SU-DHL-6 (cell line): ENCODE data around the gene C9orf78.

Experiments used
- H2AFZ ChIP-seq: fragments of 200-600 bp; sonication (generic); 2 replicates; pipeline ENCODE4 v1.6.1; 2014; ENCODE audit warnings: low read depth, mild to moderate bottlenecking, moderate library complexity, mixed read lengths, antibody characterized with exemption, low read length; ENCODE audit not compliant: severe bottlenecking
- H3F3A ChIP-seq: fragments of 200-600 bp; shearing (Covaris generic); 2 replicates; pipeline ENCODE4 v1.6.0; 2016; ENCODE audit warnings: antibody characterized with exemption, mild to moderate bottlenecking; ENCODE audit not compliant: insufficient read depth
- H3K27ac ChIP-seq: fragments of 200-600 bp; sonication (generic); 2 replicates; pipeline ENCODE4 v1.5.1; 2016; ENCODE audit warnings: low read depth, mild to moderate bottlenecking, low read length, moderate library complexity, mixed read lengths
- H3K27me3 ChIP-seq: fragments of 200-600 bp; sonication (generic), shearing (Covaris generic); 2 replicates; pipeline ENCODE4 v1.6.0; 2014; ENCODE audit warnings: mild to moderate bottlenecking, low read length
- H3K36me3 ChIP-seq: fragments of 200-600 bp; sonication (generic); 2 replicates; pipeline ENCODE4 v1.6.1; 2014; ENCODE audit warnings: mild to moderate bottlenecking, low read length, mixed read lengths
- H3K4me2 ChIP-seq: fragments of 300-600, 200-600 bp; shearing (Covaris generic), sonication (generic); 2 replicates; pipeline ENCODE4 v1.6.0; 2014; ENCODE audit warnings: low read length, low read depth, mild to moderate bottlenecking; ENCODE audit not compliant: poor library complexity, severe bottlenecking
- H3K4me3 ChIP-seq: fragments of 200-600 bp; sonication (generic); 2 replicates; pipeline ENCODE4 v1.5.1; 2014; ENCODE audit warnings: antibody characterized with exemption, low read length, mild to moderate bottlenecking, mixed read lengths; ENCODE audit not compliant: insufficient read depth, poor library complexity, severe bottlenecking
- H3K79me2 ChIP-seq: fragments of 200-600 bp; sonication (generic); 2 replicates; pipeline ENCODE4 v1.6.1; 2014; ENCODE audit warnings: mild to moderate bottlenecking, low read length, moderate library complexity; ENCODE audit not compliant: insufficient read depth
- H3K9ac ChIP-seq: fragments of 200-600 bp; sonication (generic); 2 replicates; pipeline ENCODE4 v1.7.0; 2014; ENCODE audit warnings: mild to moderate bottlenecking, low read length
- H3K9me2 ChIP-seq: fragments of 200-600 bp; sonication (generic); replicated peaks from 2 replicates; pipeline ENCODE4 v1.6.1; 2014; ENCODE audit warnings: low read length; ENCODE audit not compliant: insufficient read depth
- H3K9me3 ChIP-seq: fragments of 200-600 bp; sonication (generic); 2 replicates; pipeline ENCODE4 v1.6.1; 2014; ENCODE audit warnings: low read length, mixed read lengths; ENCODE audit not compliant: insufficient read depth
- H4K20me1 ChIP-seq: fragments of 200-600 bp; sonication (generic); 2 replicates; pipeline ENCODE4 v1.6.1; 2014; ENCODE audit warnings: low read depth, mild to moderate bottlenecking, antibody characterized with exemption, low read length, moderate library complexity, mixed read lengths
- CTCF ChIP-seq: fragments of 200-600 bp; sonication (generic); IDR thresholded peaks from one replicate; pipeline ENCODE4 v1.5.1; 2017; ENCODE audit warnings: antibody characterized with exemption, mild to moderate bottlenecking, low read length, moderate library complexity; ENCODE audit not compliant: insufficient read depth, poor library complexity, severe bottlenecking
- EZH2phosphoT487 ChIP-seq: fragments of 200-600 bp; sonication (generic), shearing (Covaris generic); conservative IDR thresholded peaks from 2 replicates; pipeline ENCODE4 v1.6.1; 2018; ENCODE audit warnings: mild to moderate bottlenecking, antibody characterized with exemption, low read length, moderate library complexity, mixed read lengths

The C9orf78 gene

GRCh38 chr9:129865668-129866320, 30.7 kb upstream of the C9orf78 start:
- no peaks in the 10 kb centered on the region for H3F3A ChIP-seq
- H3K79me2 ChIP-seq: no peaks in the 10 kb centered on the region
- no peak overlapping the region for H3K27ac ChIP-seq
- no peak overlapping the region for H3K4me2 ChIP-seq
- TF ChIP-seq CTCF (no peak), EZH2phosphoT487 (no peak)
- no peaks in the 10 kb centered on the region for H3K9me2 ChIP-seq
- no peaks in the 10 kb centered on the region for H3K36me3 ChIP-seq
- H4K20me1 ChIP-seq: no peaks in the 10 kb centered on the region
- H3K27me3 ChIP-seq: no peaks in the 10 kb centered on the region
- no peaks in the 10 kb centered on the region for H3K9me3 ChIP-seq
- H2AFZ ChIP-seq: no peak overlapping the region
- no peak overlapping the region for H3K4me3 ChIP-seq
- no peak overlapping the region for H3K9ac ChIP-seq

- H3K36me3 ChIP-seq: no peaks in the 10 kb centered on the region
- H3K9ac ChIP-seq: no peak overlapping the region
- H3K79me2 ChIP-seq: no peaks in the 10 kb centered on the region
Observed at GRCh38 chr9:129864991-129865647, 30.0 kb upstream of the C9orf78 start.

DNA sequence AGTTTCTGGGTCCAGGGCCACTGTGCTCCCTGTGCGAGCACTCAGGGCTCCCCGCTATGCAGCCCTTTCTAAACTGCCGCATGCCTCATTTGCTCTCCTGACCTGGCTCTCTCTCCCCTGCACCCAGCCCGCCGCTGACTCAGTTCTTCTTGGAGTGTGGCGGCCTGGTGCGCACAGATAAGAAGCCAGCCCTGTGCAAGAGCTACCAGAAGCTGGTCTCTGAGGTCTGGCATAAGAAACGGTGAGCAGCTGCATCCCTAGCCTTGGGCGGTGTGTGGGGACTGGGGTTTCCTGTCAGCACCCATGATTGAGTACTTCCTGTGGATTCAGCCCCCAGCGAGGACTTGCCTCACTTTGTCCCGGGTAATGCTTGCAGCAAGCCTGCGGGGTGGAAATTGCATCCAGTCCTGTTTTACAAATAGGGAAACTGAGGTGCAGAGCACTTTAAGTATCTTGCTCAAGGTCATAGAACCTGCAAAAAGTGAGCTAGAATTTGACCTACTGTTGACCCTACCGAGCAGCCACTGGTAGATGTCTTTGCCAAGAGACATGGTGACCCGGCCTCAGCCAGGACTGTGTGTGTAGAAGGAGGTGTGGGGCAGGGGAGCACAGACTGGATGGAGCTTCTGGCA, 28.1 kb upstream of the C9orf78 start:
- H3F3A ChIP-seq: no peaks in the 10 kb centered on the region
- H3K27ac ChIP-seq: no peak overlapping the region
- H2AFZ ChIP-seq: no peak overlapping the region
- H3K9me2 ChIP-seq: no peaks in the 10 kb centered on the region
- H3K9me3 ChIP-seq: no peaks in the 10 kb centered on the region
- H3K4me2 ChIP-seq: no peak overlapping the region
- H3K27me3 ChIP-seq: no peaks in the 10 kb centered on the region
- no peak overlapping the region for H3K9ac ChIP-seq
- H3K79me2 ChIP-seq: no peaks in the 10 kb centered on the region
- no peak overlapping the region for H3K4me3 ChIP-seq
- TF ChIP-seq EZH2phosphoT487 (no peak), CTCF (no peak)
- no peaks in the 10 kb centered on the region for H3K36me3 ChIP-seq
- no peaks in the 10 kb centered on the region for H4K20me1 ChIP-seq

More at GRCh38 chr9:129864991-129865647, 30.0 kb upstream of the C9orf78 start:
- H3K4me2 ChIP-seq: no peak overlapping the region
- no peaks in the 10 kb centered on the region for H3K9me2 ChIP-seq
- H3K27ac ChIP-seq: no peak overlapping the region
- TF ChIP-seq CTCF (no peak), EZH2phosphoT487 (no peak)
- no peaks in the 10 kb centered on the region for H3K27me3 ChIP-seq
- H4K20me1 ChIP-seq: no peaks in the 10 kb centered on the region
- no peaks in the 10 kb centered on the region for H3F3A ChIP-seq
- no peaks in the 10 kb centered on the region for H3K9me3 ChIP-seq
- no peak overlapping the region for H2AFZ ChIP-seq
- no peak overlapping the region for H3K4me3 ChIP-seq
